Activated CD4-positive, alpha-beta memory T cell treated with anti-CD3 and anti-CD28 coated beads, Interleukin-2, amount 10 ng/mL, durations not matched to agents 7 days and 5 days (primary cell): Measurements from ENCODE around the gene HORMAD1. TPM values are rescaled to one million over a fixed set of nuclear protein-coding genes. Genes with fewer than 3 reads are reported as not detected.
"Not testable (repeated sequence)": the region's sequence is repeated elsewhere in the genome, so short reads cannot be mapped to it uniquely, and the experiment has no call there.

Experiments used
- CTCF ChIA-PET: fragments of 350-600 bp; sonication (Branson Sonifier 250); formaldehyde crosslinking; loops from one replicate; lab custom pipeline; 2021; ENCODE audit warnings: antibody characterized with exemption, inconsistent platforms; lab: Charles Lee
- POLR2A ChIA-PET: fragments of 350-600 bp; sonication (Branson Sonifier 250); formaldehyde crosslinking; loops from one replicate; lab custom pipeline; 2021; ENCODE audit warnings: antibody characterized with exemption; lab: Charles Lee
- DNase-seq: peaks from one replicate; pipeline ENCODE4 v3.0.0-alpha.2; 2020
- H3K27ac Mint-ChIP-seq: one replicate; pipeline ENCODE4 v1.8.0; 2021; ENCODE audit warnings: mild to moderate bottlenecking, mixed read lengths
- H3K27me3 Mint-ChIP-seq: one replicate; pipeline ENCODE4 v1.8.0; 2021; ENCODE audit warnings: mixed read lengths
- H3K36me3 Mint-ChIP-seq: one replicate; pipeline ENCODE4 v1.8.0; 2021; ENCODE audit warnings: low read depth, mixed read lengths
- H3K4me1 Mint-ChIP-seq: one replicate; pipeline ENCODE4 v1.8.0; 2021; ENCODE audit warnings: mixed read lengths
- H3K4me3 Mint-ChIP-seq: one replicate; pipeline ENCODE4 v1.8.0; 2021; ENCODE audit warnings: mild to moderate bottlenecking, mixed read lengths
- H3K9me3 Mint-ChIP-seq: one replicate; pipeline ENCODE4 v1.8.0; 2021; ENCODE audit warnings: mixed read lengths
- total RNA-seq, 2 experiments: library from RNA; stranded (reverse); gene quantifications; one replicate each; pipeline ENCODE4 v1.2.3, GENCODE V29; 2021

The HORMAD1 gene
- total RNA-seq, 2 experiments from 2014 or later: 0.30 TPM; not detected in 1

DNA sequence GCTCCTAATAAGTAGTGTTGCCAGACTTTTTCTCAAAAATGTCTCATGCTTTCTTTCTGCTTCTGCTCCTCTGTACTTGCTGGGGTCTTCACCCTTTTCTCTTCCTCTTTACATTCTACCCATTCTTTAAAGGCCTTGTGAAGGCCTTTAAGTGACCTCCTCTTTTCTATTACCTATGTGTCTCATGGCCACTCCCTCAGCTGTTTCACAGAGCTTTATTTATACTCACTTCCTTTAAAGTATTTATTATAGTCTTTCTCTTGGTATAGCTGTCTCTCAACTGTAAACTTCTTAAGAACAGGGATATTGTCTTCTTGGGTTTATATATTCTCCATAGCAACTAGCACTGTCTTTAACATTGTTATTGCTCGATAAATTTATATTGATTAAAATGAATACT, 24.5 kb downstream of the HORMAD1 start:
- Mint-ChIP-seq H3K4me3 (peak overlapping the region; percentile 100), H3K36me3 (peaks cover 23% of the 10 kb centered on the region), H3K27ac (peak overlapping the region; percentile 23), H3K9me3 (no peaks in the 10 kb centered on the region), H3K4me1 (peaks cover 25% of the 10 kb centered on the region), H3K27me3 (peaks cover 6% of the 10 kb centered on the region)
- CTCF ChIA-PET: interaction anchor here (0.9 to 2.4 kb wide), 10 partner anchors 12 to 333 kb away, joined by 3 to 17 read pairs (median 4); partner anchors contain the start of gene ENSA
- no peak for DNase-seq
- POLR2A ChIA-PET: interaction anchor here (1.0 to 2.6 kb wide), 7 partner anchors 67 to 278 kb away, joined by 3 to 18 read pairs (median 7); partner anchors contain the start of genes CTSS, ENSA, MCL1 and TARS2

DNA sequence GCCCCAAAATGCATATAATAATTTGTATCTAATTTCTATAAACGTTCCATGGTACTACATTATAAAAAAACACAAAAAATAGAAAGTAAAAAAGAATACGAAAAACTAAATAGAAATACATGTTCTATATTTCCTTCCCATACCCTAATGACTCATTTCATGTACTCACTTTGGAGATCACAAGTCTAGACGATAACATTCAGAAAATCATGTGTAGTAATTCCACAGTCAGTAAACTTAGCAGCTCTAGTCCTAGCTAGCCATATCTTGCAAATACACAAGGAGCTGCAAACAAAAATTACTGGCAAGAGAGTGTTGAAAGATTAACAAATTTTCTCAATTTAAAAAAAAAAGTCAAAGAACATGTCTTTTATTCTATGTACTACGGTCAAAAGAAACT, 25.1 kb downstream of the HORMAD1 start:
- peaks cover 25% of the 10 kb centered on the region for H3K4me1 Mint-ChIP-seq
- CTCF ChIA-PET: interaction anchor here (1.8 to 2.4 kb wide), 2 partner anchors 118 to 227 kb away, joined by 7 to 13 read pairs; no protein-coding TSS in a partner anchor
- H3K36me3 Mint-ChIP-seq: peaks cover 24% of the 10 kb centered on the region
- POLR2A ChIA-PET: interaction anchor here (2.6 kb wide), 1 partner anchor 66 kb away, joined by 18 read pairs; the partner anchor contains the start of gene ENSA
- H3K4me3 Mint-ChIP-seq: no peak overlapping the region
- H3K27me3 Mint-ChIP-seq: peaks cover 3% of the 10 kb centered on the region
- H3K9me3 Mint-ChIP-seq: no peaks in the 10 kb centered on the region
- DNase-seq: no peak
- no peak overlapping the region for H3K27ac Mint-ChIP-seq

DNA sequence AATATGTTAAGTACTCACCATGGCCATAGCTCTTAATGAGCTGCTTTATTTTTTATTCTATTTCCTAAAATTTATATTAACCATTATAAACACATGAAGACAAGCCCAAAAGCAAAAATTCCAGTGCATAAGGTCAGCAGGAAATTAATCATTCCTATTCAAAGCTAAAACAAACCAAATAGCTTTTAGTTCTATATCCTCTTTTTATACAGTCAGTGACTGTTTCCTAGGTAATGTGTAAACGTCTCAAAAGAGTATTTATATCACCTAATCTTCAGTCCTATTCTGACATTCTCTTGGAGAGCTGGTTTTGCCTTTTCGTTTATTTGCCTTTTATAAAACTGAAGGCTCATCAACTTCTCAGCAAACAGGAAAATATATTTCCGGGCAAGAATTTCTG, 28.0 kb downstream of the HORMAD1 start:
- Mint-ChIP-seq H3K27me3 (no peaks in the 10 kb centered on the region), H3K36me3 (peaks cover 37% of the 10 kb centered on the region), H3K27ac (no peak overlapping the region), H3K9me3 (no peaks in the 10 kb centered on the region), H3K4me3 (no peak overlapping the region), H3K4me1 (peaks cover 27% of the 10 kb centered on the region)
- DNase-seq: no peak
- ChIA-PET POLR2A (interaction anchor here (0.7 kb wide), 1 partner anchor 64 kb away, joined by 4 read pairs; no protein-coding TSS in a partner anchor), CTCF (interaction anchor here (1.0 kb wide), 1 partner anchor 132 kb away, joined by 4 read pairs; no protein-coding TSS in a partner anchor)

DNA sequence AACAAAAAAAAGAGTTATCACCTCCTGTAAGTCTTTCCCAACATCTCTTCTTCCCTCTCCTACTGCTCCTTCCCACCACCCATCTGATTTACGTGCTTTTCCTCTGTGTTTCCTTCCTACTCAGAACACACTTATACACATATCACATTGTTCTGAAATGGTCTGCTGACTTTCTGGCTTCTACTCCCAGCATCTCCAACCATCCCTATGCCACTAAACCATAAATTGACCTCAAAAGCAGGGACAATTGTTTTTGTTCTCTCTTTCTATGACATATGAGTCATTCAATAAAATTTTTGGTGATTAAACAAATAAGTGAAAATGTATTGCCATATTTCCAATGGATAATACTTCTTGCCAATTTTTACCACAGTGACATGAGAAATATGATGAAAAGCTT, 31.9 kb downstream of the HORMAD1 start:
- POLR2A ChIA-PET: no interaction called here
- Mint-ChIP-seq H3K36me3 (peaks cover 36% of the 10 kb centered on the region), H3K27ac (no peak overlapping the region), H3K4me3 (no peak overlapping the region), H3K4me1 (peaks cover 15% of the 10 kb centered on the region), H3K27me3 (no peaks in the 10 kb centered on the region), H3K9me3 (no peaks in the 10 kb centered on the region)
- CTCF ChIA-PET: no interaction called here
- DNase-seq: no peak

DNA sequence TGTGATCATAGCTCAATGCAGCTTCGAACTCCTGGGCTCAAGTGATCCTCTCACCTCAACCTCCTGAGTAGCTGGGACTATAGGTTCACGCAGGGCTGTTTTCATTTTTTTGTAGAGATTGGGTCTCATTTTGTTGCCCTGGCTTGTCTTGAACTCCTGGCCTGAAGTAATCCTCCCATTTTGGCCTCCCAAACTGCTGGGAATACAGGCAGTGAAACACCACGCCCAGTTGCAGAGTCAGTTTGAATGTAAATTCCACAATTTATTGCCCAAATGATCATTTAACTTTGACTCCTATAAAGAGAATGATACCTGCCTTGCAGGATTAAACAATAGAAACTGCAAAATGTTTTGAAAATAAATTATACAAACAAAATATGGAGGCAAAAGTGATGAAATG, 34.4 kb downstream of the HORMAD1 start:
- no peak overlapping the region for H3K27ac Mint-ChIP-seq
- peaks cover 15% of the 10 kb centered on the region for H3K4me1 Mint-ChIP-seq
- ChIA-PET CTCF (interaction anchor here (1.1 kb wide), 1 partner anchor 11 kb away, joined by 3 read pairs; the partner anchor contains the start of gene GOLPH3L), POLR2A (interaction anchor here (1.6 kb wide), 1 partner anchor 71 kb away, joined by 3 read pairs; no protein-coding TSS in a partner anchor)
- no peak overlapping the region for H3K4me3 Mint-ChIP-seq
- H3K27me3 Mint-ChIP-seq: no peaks in the 10 kb centered on the region
- no peaks in the 10 kb centered on the region for H3K9me3 Mint-ChIP-seq
- H3K36me3 Mint-ChIP-seq: peaks cover 29% of the 10 kb centered on the region
- no peak for DNase-seq

DNA sequence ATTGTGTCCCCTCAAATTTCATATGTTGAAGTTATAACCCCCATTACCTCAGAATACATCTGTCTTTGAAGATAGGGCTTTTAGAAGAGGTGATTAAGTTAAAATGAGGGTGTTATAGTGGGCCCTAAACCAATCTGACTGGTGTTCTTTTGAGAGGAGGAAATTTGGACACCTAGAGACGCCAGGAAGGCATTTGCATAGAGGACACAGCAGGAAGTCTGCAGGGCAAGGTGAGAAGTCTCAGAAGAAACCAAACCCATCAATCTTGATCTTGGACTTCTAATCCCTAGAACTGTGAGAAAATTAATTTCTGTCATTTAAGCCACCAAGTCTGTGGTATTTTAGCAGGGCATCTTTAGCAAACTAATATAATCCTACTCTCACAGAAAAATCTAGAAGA, 36.8 kb downstream of the HORMAD1 start:
- H3K9me3 Mint-ChIP-seq: no peaks in the 10 kb centered on the region
- no peaks in the 10 kb centered on the region for H3K27me3 Mint-ChIP-seq
- DNase-seq: no peak
- ChIA-PET POLR2A (interaction anchor here (1.0 kb wide), 1 partner anchor 112 kb away, joined by 4 read pairs; no protein-coding TSS in a partner anchor), CTCF (interaction anchor here (0.6 to 1.0 kb wide), 3 partner anchors 10 to 326 kb away, joined by 3 read pairs; partner anchors contain the start of gene GOLPH3L)
- H3K27ac Mint-ChIP-seq: peak overlapping the region; percentile 58
- no peak overlapping the region for H3K4me3 Mint-ChIP-seq
- peaks cover 27% of the 10 kb centered on the region for H3K36me3 Mint-ChIP-seq
- peaks cover 14% of the 10 kb centered on the region for H3K4me1 Mint-ChIP-seq

DNA sequence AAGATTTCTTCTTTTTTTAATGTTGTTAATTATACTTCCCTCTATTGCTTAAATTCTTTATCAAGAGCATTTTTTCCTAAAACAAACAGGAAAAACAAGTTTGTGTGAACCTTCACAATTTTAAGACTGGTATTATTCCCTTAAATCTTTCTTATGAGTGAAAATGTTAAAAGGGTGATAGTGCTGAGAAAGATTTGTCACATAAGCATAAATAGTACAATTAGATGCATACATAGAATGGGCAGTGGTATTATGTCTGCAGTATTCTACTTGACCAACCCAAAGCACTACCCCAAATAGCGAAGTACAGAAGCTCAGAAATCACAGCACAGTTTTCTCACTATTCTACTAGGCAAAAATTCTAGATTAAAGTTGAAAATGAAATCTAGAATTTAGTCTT, 41.7 kb downstream of the HORMAD1 start:
- Mint-ChIP-seq H3K4me1 (peaks cover 14% of the 10 kb centered on the region), H3K27me3 (no peaks in the 10 kb centered on the region), H3K36me3 (peaks cover 12% of the 10 kb centered on the region), H3K27ac (no peak overlapping the region), H3K4me3 (no peak overlapping the region), H3K9me3 (no peaks in the 10 kb centered on the region)
- ChIA-PET CTCF (interaction anchor here (0.5 kb wide), 1 partner anchor 243 kb away, joined by 3 read pairs; no protein-coding TSS in a partner anchor), POLR2A (interaction anchor here (1.0 kb wide), 1 partner anchor 49 kb away, joined by 3 read pairs; the partner anchor contains the start of gene ENSA)
- DNase-seq: no peak

DNA sequence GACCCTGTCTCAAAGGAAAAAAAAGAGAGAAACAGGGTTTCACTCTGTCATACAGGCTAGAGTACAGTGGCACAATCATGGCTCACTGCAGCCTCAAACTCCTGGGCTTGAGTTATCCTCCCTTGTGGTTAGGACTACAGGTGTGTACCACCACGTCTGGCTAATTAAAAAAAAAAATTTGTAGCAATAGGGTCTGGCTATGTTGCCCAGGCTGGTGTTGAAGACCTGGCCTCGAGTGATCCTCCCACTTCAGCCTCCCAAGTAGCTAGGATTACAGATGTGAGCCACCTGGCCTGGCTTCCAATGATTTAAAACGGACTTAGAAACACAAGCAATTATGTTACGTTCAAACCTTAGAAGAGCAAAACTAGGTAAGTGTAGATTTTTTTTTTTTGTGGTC, 45.8 kb downstream of the HORMAD1 start:
- CTCF ChIA-PET: interaction anchor here (0.6 to 1.5 kb wide), 3 partner anchors 22 to 676 kb away, joined by 3 to 6 read pairs (median 4); partner anchors contain the start of gene GOLPH3L
- no peak for DNase-seq
- Mint-ChIP-seq H3K27ac (no peak overlapping the region), H3K9me3 (no peaks in the 10 kb centered on the region), H3K4me1 (peaks cover 6% of the 10 kb centered on the region), H3K36me3 (peaks cover 6% of the 10 kb centered on the region), H3K27me3 (no peaks in the 10 kb centered on the region), H3K4me3 (no peak overlapping the region)
- POLR2A ChIA-PET: no interaction called here

DNA sequence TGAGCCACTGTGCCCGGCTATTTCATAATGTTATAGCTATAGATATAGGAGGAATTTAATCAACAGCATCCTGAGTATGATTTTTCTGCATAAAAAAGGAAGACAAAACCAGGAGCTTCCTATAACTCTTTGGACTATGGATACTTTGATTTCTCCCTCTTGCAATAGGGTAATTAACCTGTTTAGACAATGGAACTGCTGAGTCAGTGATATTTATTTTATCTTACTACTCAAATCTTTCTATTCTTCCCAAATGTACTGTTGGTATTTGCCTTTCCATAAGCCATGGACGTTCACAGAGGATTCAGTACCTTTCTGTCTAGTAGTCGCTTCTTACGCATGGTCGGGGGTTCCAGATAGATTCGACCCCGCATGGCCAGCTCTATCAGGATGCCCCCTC, 57.4 kb downstream of the HORMAD1 start:
- POLR2A ChIA-PET: interaction anchor here (0.7 kb wide), 1 partner anchor 76 kb away, joined by 3 read pairs; no protein-coding TSS in a partner anchor
- H3K27me3 Mint-ChIP-seq: no peaks in the 10 kb centered on the region
- H3K4me1 Mint-ChIP-seq: no peaks in the 10 kb centered on the region
- H3K4me3 Mint-ChIP-seq: no peak overlapping the region
- peaks cover 30% of the 10 kb centered on the region for H3K36me3 Mint-ChIP-seq
- CTCF ChIA-PET: no interaction called here
- H3K9me3 Mint-ChIP-seq: no peaks in the 10 kb centered on the region
- DNase-seq: no peak
- H3K27ac Mint-ChIP-seq: no peak overlapping the region

DNA sequence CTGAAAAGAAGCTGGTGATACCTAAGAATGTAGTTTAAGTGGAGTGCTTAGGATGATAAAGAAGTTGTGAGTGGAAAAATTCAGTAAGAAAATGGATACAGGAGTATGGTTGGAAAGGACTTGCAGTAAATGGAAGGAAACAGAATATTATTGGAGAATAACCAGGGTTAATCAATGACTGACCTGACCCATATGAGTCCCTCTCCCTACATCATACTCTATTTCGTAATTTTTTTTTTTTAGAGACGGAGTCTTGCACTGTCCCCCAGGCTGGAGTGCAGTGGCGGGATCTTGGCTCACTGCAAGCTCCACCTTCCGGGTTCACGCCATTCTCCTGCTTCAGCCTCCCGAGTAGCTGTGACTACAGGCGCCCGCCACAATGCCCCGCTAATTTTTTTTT, 57.9 kb downstream of the HORMAD1 start:
- no peak overlapping the region for H3K4me3 Mint-ChIP-seq
- no peaks in the 10 kb centered on the region for H3K9me3 Mint-ChIP-seq
- no peaks in the 10 kb centered on the region for H3K27me3 Mint-ChIP-seq
- H3K36me3 Mint-ChIP-seq: peaks cover 29% of the 10 kb centered on the region
- DNase-seq: no peak
- POLR2A ChIA-PET: interaction anchor here (0.7 to 1.3 kb wide), 2 partner anchors 77 to 102 kb away, joined by 3 read pairs; no protein-coding TSS in a partner anchor
- H3K4me1 Mint-ChIP-seq: no peaks in the 10 kb centered on the region
- CTCF ChIA-PET: no interaction called here
- H3K27ac Mint-ChIP-seq: no peak overlapping the region

DNA sequence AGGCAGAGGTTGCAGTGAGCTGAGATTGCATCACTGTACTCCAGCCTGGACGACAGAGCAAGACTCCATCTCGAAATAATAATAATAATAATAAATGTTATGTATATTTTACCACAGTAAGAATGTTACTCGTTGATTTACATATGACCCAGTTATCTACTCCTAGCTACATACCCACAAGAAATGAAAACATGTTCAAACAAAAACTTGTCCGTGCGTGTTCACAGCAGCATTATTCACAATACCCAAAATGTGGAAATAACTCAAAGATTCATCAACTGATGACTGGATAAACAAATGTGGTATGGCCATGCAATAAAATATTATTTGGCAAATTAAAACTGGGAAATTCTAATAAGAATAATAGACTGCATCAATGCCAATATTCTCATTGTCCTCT, 59.5 kb downstream of the HORMAD1 start:
- Mint-ChIP-seq H3K4me1 (no peaks in the 10 kb centered on the region), H3K9me3 (no peaks in the 10 kb centered on the region), H3K36me3 (peaks cover 25% of the 10 kb centered on the region), H3K27ac (no peak overlapping the region), H3K27me3 (no peaks in the 10 kb centered on the region), H3K4me3 (no peak overlapping the region)
- no peak for DNase-seq
- POLR2A ChIA-PET: interaction anchor here (0.6 kb wide), 1 partner anchor 23 kb away, joined by 4 read pairs; no protein-coding TSS in a partner anchor
- CTCF ChIA-PET: no interaction called here

DNA sequence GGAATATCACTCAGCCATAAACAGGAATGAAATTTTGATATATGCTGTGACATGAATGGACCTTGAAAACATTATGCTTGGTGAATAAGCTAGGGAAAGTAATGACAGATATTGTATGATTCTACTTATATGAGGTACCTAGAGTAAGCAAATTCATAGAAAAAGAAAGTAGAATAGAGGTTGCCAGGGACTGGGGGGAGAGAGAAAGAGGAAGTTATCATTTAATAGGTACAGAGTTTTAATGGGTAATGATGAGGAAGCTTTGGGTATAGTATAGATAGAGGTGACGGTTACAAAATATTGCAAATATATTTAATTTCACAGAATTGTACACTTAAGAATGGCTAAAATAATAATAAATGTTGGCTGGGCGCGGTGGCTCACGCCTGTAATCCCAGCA, 60.1 kb downstream of the HORMAD1 start:
- ChIA-PET POLR2A (interaction anchor here (0.6 kb wide), 1 partner anchor 22 kb away, joined by 4 read pairs; no protein-coding TSS in a partner anchor), CTCF (no interaction called here)
- H3K27ac Mint-ChIP-seq: no peak overlapping the region

DNA sequence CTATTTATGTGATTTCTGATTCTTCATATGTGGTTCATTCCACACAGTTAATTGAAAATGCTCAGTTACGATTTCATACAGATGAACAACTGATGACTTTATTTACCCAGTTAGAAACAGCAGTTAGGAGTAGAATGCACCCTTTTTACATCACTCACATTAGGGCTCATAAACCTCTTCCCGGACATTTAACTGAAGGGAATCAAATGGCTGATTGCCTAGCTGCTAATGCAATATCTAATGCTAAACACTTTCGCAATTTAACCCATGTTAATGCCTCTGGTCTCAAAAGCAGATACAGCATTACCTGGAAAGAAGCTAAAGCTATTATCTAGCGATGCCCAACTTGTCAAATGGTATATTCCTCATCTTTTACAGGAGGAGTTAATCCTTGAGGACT, 63.6 kb downstream of the HORMAD1 start:
- H3K9me3 Mint-ChIP-seq, H3K27ac Mint-ChIP-seq, CTCF ChIA-PET, H3K4me3 Mint-ChIP-seq, H3K4me1 Mint-ChIP-seq, DNase-seq, H3K27me3 Mint-ChIP-seq: not testable (repeated sequence)
- POLR2A ChIA-PET: interaction anchor here (1.5 kb wide), 1 partner anchor 28 kb away, joined by 3 read pairs; the partner anchor contains the start of gene ENSA
- H3K36me3 Mint-ChIP-seq: peaks cover 22% of the 10 kb centered on the region

More for the DNA sequence above, 60.1 kb downstream of the HORMAD1 start:
- no peaks in the 10 kb centered on the region for H3K27me3 Mint-ChIP-seq
- no peak for DNase-seq
- H3K4me1 Mint-ChIP-seq: no peaks in the 10 kb centered on the region
- H3K36me3 Mint-ChIP-seq: peaks cover 22% of the 10 kb centered on the region
- H3K9me3 Mint-ChIP-seq: no peaks in the 10 kb centered on the region
- H3K4me3 Mint-ChIP-seq: no peak overlapping the region
